Measurements from ENCODE around the gene WDR82. TPM values are rescaled to one million over a fixed set of nuclear protein-coding genes. Genes with fewer than 3 reads are reported as not detected.

The WDR82 gene
- total and polyA plus RNA-seq, 2 of the 8 experiments (the other 6 are each of a cell fraction or from before 2014, with no cell fraction given), result 33.5 to 82.7 TPM

DNA sequence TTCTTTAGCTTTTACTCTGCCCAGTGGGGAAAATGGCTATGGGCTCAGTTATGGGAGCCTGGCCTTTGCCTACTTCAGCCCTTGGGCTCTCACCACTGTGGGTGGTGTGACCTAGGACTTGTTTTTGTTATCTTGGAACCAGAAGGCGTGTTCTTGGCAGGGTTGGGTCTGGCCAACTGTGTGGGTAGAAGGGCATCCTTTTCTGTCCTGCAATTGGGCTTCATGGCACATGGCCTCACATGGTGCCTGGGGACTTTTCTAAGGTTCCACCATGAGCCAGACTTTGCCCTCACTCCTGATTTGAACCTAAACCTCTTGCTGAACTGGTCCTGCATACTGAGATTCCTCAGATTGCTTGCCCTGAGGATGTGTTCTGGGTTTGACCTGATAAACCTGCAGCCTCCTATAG lies 10.9 kb upstream of the WDR82 start:
- no peaks in the 10 kb centered on the region for H3K27me3 ChIP-seq (replicated peaks in 1 of 4; ENCODE audit: control insufficient read depth in 3 of 4, extremely low read depth in 1 of 4, insufficient read depth in 3 of 4, low read length in 3 of 4)
- ChIA-PET CTCF (ENCODE audit: partially characterized antibody) (interaction anchor here (1.0 to 15.3 kb wide), 15 partner anchors 8 to 158 kb away, joined by 3 to 198 read pairs (median 5); no protein-coding TSS in a partner anchor), POLR2A (ENCODE audit: partially characterized antibody) (interaction anchor here (0.6 to 6.5 kb wide), 8 partner anchors 9 to 72 kb away, joined by 3 to 76 read pairs (median 6); partner anchors contain the start of gene WDR82)
- H4K5ac ChIP-seq (ENCODE audit: insufficient read length, low read depth, low read length), result no peak overlapping the region
- H2AFZ ChIP-seq (ENCODE audit: low read length), result no peak overlapping the region
- no peak overlapping the region for H4K8ac ChIP-seq (ENCODE audit: extremely low read depth, insufficient read depth, low read length)
- FAIRE-seq, result no peak
- H2BK15ac ChIP-seq (ENCODE audit: low read length), result no peak overlapping the region
- no peak for DNase-seq (ENCODE audit: low read depth in 1 of 2, low spot score in 2 of 2)
- H3K36me3 ChIP-seq (ENCODE audit: control insufficient read depth in 2 of 4, insufficient read depth in 4 of 4, low read length in 3 of 4), result no peaks in the 10 kb centered on the region
- no peak overlapping the region for H3K9ac ChIP-seq (replicated peaks in 1 of 4; ENCODE audit: extremely low read depth in 1 of 4, low read depth in 3 of 4, low read length in 3 of 4)
- peaks cover 5% of the 10 kb centered on the region; the same call in 1 of the 2 replicates for H3K23me2 ChIP-seq (ENCODE audit: low read depth, low read length)
- no peak overlapping the region for H3K4ac ChIP-seq (replicated peaks; ENCODE audit: insufficient read length, low read depth, low read length)
- no peaks in the 10 kb centered on the region for H3K9me3 ChIP-seq (ENCODE audit: insufficient read depth in 2 of 2, low read depth in 1 of 2, low read length in 1 of 2)
- H2BK120ac ChIP-seq (replicated peaks; ENCODE audit: low read depth, low read length), result no peak overlapping the region
- H2BK20ac ChIP-seq (ENCODE audit: low read length), result no peak overlapping the region
- no peak for TF ChIP-seq PHF8 (conservative IDR thresholded peaks at IDR 0.05; ENCODE audit: low read depth, low read length)
- TF ChIP-seq GTF2F1 (IDR thresholded peaks at IDR 0.05; ENCODE audit: borderline replicate concordance, low read depth, low read length), result no peak
- no peak for TF ChIP-seq CREB1 (IDR thresholded peaks at IDR 0.05)
- TF ChIP-seq RBBP5 (IDR thresholded peaks at IDR 0.05; ENCODE audit: borderline replicate concordance, low read depth, low read length), result no peak
- no peak for TF ChIP-seq SIN3A (conservative IDR thresholded peaks at IDR 0.05 in 1 of 2, IDR thresholded peaks at IDR 0.05 in 1 of 2; ENCODE audit: low read depth in 1 of 2, low read length in 2 of 2)
- TF ChIP-seq EZH2 (IDR thresholded peaks at IDR 0.05; ENCODE audit: low read depth, low read length, severe bottlenecking), result no peak
- TF ChIP-seq NRF1 (IDR thresholded peaks at IDR 0.05; ENCODE audit: low read depth, low read length), result no peak
- TF ChIP-seq, protein P1, sequence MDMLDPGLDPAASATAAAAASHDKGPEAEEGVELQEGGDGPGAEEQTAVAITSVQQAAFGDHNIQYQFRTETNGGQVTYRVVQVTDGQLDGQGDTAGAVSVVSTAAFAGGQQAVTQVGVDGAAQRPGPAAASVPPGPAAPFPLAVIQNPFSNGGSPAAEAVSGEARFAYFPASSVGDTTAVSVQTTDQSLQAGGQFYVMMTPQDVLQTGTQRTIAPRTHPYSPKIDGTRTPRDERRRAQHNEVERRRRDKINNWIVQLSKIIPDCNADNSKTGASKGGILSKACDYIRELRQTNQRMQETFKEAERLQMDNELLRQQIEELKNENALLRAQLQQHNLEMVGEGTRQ (IDR thresholded peaks at IDR 0.05; ENCODE audit: low read length), result no peak
- no peaks in the 10 kb centered on the region; the same call in 1 of the 2 replicates for H3K79me1 ChIP-seq (ENCODE audit: low read depth, low read length)
- H3K23ac ChIP-seq (ENCODE audit: insufficient read length), result no peak overlapping the region
- no peak overlapping the region for H3K4me2 ChIP-seq (ENCODE audit: insufficient read depth in 1 of 2, low read depth in 2 of 2, low read length in 2 of 2)
- no peak overlapping the region for H3K4me3 ChIP-seq (ENCODE audit: extremely low read depth in 1 of 4, insufficient read depth in 2 of 4, low read depth in 3 of 4, low read length in 4 of 4)
- 85% methylated on average over 1 of the region's 1 CpG; no CpG with 5 or more reads in 1 of the 2 experiments for WGBS, 2 experiments (ENCODE audit: extremely low coverage in 1 of 2, insufficient coverage in 1 of 2, insufficient read length in 1 of 2, insufficient replicate concordance in 2 of 2, low coverage in 1 of 2, low lambda C conversion rate in 2 of 2, missing lambda C conversion rate in 1 of 2)
- peaks cover 0 to 3% (median 1%) of the 10 kb centered on the region in 4 experiments; a peak in 4 of 7 replicates for H3K4me1 ChIP-seq (replicated peaks in 1 of 4; ENCODE audit: control insufficient read depth in 3 of 4, insufficient read depth in 4 of 4, low read length in 3 of 4)
- H3K27ac ChIP-seq (ENCODE audit: low read depth, low read length), result no peak overlapping the region
- H3K14ac ChIP-seq (ENCODE audit: insufficient read length), result no peak overlapping the region
- no peak overlapping the region for H3K18ac ChIP-seq (ENCODE audit: extremely low read depth, low read length)
- H2AK5ac ChIP-seq (ENCODE audit: low read depth, low read length), result no peak overlapping the region
- no peaks in the 10 kb centered on the region for H3K79me2 ChIP-seq (ENCODE audit: control insufficient read depth in 1 of 2, insufficient read depth in 2 of 2, low read length in 2 of 2)
- H2BK5ac ChIP-seq (ENCODE audit: low read depth, low read length), result no peak overlapping the region
- no peaks in the 10 kb centered on the region for H4K20me1 ChIP-seq (replicated peaks in 1 of 2; ENCODE audit: control insufficient read depth in 1 of 2, insufficient read depth in 2 of 2, low read length in 2 of 2)
- no peak overlapping the region for H2BK12ac ChIP-seq (ENCODE audit: low read depth, low read length)
- H3K56ac ChIP-seq (replicated peaks; ENCODE audit: insufficient read length, low read depth, low read length), result no peak overlapping the region
- no peak overlapping the region for H4K91ac ChIP-seq (replicated peaks; ENCODE audit: insufficient read length, low read length)
